Central memory CD8-positive, alpha-beta T cell (primary cell): ENCODE data around the gene CNTN2.

Experiments used
- ATAC-seq: fragments of 150-1000 bp; cut with Tn5 transposase; replicated peaks from 2 replicates; pipeline ENCODE4 v1.10.0; 2022; ENCODE audit warnings: mild to moderate bottlenecking, moderate FRiP score, moderate number of reproducible peaks; ENCODE audit not compliant: poor library complexity, severe bottlenecking; ENCODE audit errors: extremely low read depth
- DNase-seq, 2 donors: peaks; one replicate each; pipeline ENCODE4 v3.0.0; 2021; ENCODE audit warnings: low spot score in 2 of 2
- H3K27ac Mint-ChIP-seq: one replicate; pipeline ENCODE4 v1.8.0; 2022; ENCODE audit warnings: low read depth, mild to moderate bottlenecking, moderate library complexity, mixed read lengths
- H3K27me3 Mint-ChIP-seq: one replicate; pipeline ENCODE4 v1.8.0; 2022; ENCODE audit warnings: mixed read lengths
- H3K36me3 Mint-ChIP-seq: one replicate; pipeline ENCODE4 v1.8.0; 2022; ENCODE audit warnings: mild to moderate bottlenecking, moderate library complexity, mixed read lengths; ENCODE audit not compliant: insufficient read depth
- H3K4me1 Mint-ChIP-seq: one replicate; pipeline ENCODE4 v1.8.0; 2022; ENCODE audit warnings: mixed read lengths
- H3K4me3 Mint-ChIP-seq: one replicate; pipeline ENCODE4 v1.8.0; 2022; ENCODE audit warnings: mild to moderate bottlenecking, moderate library complexity, mixed read lengths
- H3K9me3 Mint-ChIP-seq: one replicate; pipeline ENCODE4 v1.8.0; 2022; ENCODE audit warnings: mixed read lengths

CNTN2 gene

GRCh38 chr1:205028924-205029323 lies 14.1 kb upstream of the CNTN2 start:
- Mint-ChIP-seq H3K27me3 (peaks cover 51% of the 10 kb centered on the region), H3K4me1 (no peaks in the 10 kb centered on the region), H3K36me3 (peaks cover 4% of the 10 kb centered on the region), H3K4me3 (no peak overlapping the region), H3K9me3 (no peaks in the 10 kb centered on the region), H3K27ac (peak overlapping the region; percentile 12)
- DNase-seq (no peak), ATAC-seq (no peak)

- peaks cover 51% of the 10 kb centered on the region for H3K27me3 Mint-ChIP-seq
- H3K4me1 Mint-ChIP-seq, result no peaks in the 10 kb centered on the region
- no peak for ATAC-seq
- H3K4me3 Mint-ChIP-seq, result no peak overlapping the region
- DNase-seq, result no peak
- H3K27ac Mint-ChIP-seq, result no peak overlapping the region
- H3K36me3 Mint-ChIP-seq, result peaks cover 4% of the 10 kb centered on the region
- H3K9me3 Mint-ChIP-seq, result no peaks in the 10 kb centered on the region
Measured at GRCh38 chr1:205030241-205030640, 12.8 kb upstream of the CNTN2 start.

DNA sequence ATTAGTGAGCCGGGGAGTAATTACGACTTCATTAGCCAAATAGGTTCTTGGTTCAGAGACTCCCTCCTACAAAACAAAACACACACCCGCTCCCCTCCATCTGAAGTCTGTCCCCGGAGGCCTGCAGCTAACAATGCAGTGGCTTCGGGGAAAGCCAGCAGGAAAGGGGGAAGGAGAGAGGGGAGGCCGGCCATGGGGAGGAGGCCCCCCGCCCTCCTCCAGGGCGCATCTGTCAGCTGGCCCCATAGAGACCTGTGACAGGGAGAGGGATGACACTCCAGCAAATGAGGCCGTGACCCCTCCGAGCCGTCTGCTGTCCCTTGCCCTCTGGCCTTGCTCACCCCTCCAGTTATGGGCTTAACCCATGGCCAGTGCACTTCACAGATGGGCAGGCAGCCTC lies 12.1 kb upstream of the CNTN2 start:
- Mint-ChIP-seq H3K4me3 (no peak overlapping the region), H3K9me3 (no peaks in the 10 kb centered on the region), H3K36me3 (peaks cover 2% of the 10 kb centered on the region), H3K27ac (no peak overlapping the region), H3K4me1 (no peaks in the 10 kb centered on the region), H3K27me3 (peaks cover 51% of the 10 kb centered on the region)
- DNase-seq (no peak), ATAC-seq (no peak)

GRCh38 chr1:205032508-205032907 lies 10.5 kb upstream of the CNTN2 start:
- Mint-ChIP-seq H3K9me3 (no peaks in the 10 kb centered on the region), H3K27ac (no peak overlapping the region), H3K4me1 (no peaks in the 10 kb centered on the region), H3K27me3 (peaks cover 53% of the 10 kb centered on the region), H3K4me3 (no peak overlapping the region), H3K36me3 (peaks cover 2% of the 10 kb centered on the region)
- no peak for DNase-seq
- ATAC-seq, result no peak

GRCh38 chr1:205037539-205037938 lies 5.5 kb upstream of the CNTN2 start:
- no peak overlapping the region for H3K27ac Mint-ChIP-seq
- H3K36me3 Mint-ChIP-seq, result no peaks in the 10 kb centered on the region
- H3K4me1 Mint-ChIP-seq, result no peaks in the 10 kb centered on the region
- DNase-seq (no peak), ATAC-seq (no peak)
- H3K4me3 Mint-ChIP-seq, result no peak overlapping the region
- no peaks in the 10 kb centered on the region for H3K9me3 Mint-ChIP-seq
- peaks cover 49% of the 10 kb centered on the region for H3K27me3 Mint-ChIP-seq

DNA sequence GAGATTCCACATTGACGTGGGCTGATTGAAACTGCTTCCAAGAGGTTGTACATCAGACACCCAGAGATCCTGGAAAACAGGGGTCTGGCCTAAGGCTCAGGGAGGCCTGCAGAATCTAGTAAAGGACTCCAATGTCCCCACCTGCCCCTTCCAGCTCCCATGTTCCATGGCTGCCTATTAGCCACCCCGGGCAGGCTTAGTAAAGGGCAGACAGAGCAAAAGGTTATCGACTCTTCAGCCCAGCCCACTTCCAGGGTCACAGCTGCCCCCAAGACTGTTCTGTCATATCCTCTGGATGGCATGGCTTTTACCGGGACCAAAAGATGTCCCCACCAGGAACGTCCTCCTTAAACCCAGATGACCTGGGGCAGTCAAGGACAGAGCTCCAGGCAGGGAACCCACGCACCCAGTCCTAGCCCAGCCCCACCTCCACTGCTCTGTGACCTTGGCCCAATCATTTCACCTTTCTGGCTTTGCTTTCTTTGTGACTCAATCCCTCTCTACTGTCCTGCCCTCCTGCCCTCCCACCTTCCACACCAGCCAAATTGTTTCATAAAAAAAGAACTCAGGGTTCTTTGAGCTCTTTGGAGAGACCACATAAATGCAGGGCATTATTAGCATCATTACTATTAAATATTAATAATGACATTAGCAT lies 4.8 kb upstream of the CNTN2 start:
- ATAC-seq (no peak), DNase-seq (no peak)
- Mint-ChIP-seq H3K27me3 (peaks cover 46% of the 10 kb centered on the region), H3K36me3 (no peaks in the 10 kb centered on the region), H3K4me1 (no peaks in the 10 kb centered on the region), H3K9me3 (no peaks in the 10 kb centered on the region), H3K27ac (no peak overlapping the region), H3K4me3 (no peak overlapping the region)

DNA sequence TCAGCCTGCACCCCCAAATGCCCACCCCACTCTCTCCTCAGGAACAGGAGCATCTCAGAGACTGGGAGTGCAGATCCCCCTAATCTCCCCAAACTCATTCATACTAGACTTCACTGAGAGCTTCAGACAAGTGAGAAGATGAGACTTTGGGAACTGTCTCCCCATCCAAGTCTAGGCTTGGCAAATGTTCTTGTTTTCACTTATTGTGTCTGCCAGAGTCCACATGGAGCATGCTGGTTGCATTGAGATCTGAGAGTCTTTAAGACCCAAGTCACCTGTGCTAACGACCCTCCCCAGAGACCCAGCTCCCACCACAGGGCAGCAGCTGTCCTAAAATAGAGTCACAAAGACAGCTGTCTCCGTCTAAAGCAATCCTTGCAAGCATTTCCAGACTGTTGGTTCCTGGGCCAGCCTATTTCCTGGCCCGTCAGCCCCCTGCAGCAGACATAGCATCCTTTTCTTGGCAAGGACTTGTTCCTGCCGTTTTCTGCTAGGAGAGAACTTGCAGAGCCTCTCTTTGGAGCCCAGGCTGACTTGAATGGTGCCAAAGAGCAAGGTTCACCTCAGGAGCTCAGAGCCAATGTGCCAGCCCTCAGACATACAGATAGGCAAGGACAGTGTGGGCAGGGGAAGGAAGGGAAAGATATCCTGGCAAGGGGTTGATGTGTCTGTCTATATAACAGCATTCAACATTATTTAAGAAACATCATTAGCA lies 1.9 kb upstream of the CNTN2 start:
- no peak overlapping the region for H3K4me3 Mint-ChIP-seq
- ATAC-seq (no peak), DNase-seq (no peak)
- no peaks in the 10 kb centered on the region for H3K4me1 Mint-ChIP-seq
- no peak overlapping the region for H3K27ac Mint-ChIP-seq
- peaks cover 73% of the 10 kb centered on the region for H3K27me3 Mint-ChIP-seq
- H3K36me3 Mint-ChIP-seq, result no peaks in the 10 kb centered on the region
- H3K9me3 Mint-ChIP-seq, result no peaks in the 10 kb centered on the region

DNA sequence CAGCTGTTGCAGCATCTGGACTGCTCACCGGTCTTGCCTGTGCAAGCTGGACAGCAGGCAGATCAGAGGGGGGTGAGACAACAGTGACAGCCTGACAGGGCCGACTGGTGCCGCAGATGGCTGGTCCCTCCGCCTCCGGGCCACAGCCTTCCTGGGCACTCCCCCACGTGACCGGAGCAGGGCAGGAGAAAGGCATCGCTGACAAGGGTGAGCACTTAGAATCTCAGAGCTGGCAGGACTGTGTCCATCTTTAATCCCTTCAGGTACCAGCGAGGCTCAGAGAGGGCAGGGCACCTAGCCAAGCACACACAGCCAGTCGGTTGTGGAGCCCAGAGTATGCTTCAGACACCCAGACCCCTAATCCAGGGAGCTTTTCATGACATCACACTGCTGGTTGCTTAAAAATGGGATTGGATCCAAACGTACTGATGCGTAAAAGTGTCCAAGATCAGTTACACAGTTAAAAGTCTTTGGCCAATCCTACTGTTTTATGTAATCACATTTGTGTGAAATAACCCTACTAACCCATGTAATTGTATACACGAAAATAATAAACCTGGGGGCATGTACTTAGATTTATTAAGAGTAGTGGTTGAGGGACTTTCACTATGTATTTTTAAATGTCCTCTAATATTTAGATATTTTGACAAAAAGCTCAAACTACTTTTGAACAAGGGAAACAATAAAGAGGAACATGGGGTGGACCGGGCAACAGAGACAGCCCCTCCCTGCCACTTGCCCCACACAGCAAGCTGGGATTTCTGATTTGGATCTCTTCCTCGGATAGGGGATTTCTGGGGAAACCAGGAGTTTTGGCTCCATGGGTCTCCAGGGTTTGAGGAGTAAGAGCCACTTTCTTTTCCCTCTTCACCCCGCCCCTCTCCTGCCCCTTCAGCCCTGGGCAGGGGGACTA lies 758 bp upstream of the CNTN2 start:
- Mint-ChIP-seq H3K4me3 (no peak overlapping the region), H3K27me3 (peaks cover 77% of the 10 kb centered on the region), H3K36me3 (no peaks in the 10 kb centered on the region), H3K27ac (no peak overlapping the region), H3K9me3 (no peaks in the 10 kb centered on the region), H3K4me1 (no peaks in the 10 kb centered on the region)
- DNase-seq, result no peak
- no peak for ATAC-seq

- H3K27me3 Mint-ChIP-seq, result peaks cover 89% of the 10 kb centered on the region
- no peaks in the 10 kb centered on the region for H3K4me1 Mint-ChIP-seq
- no peak overlapping the region for H3K27ac Mint-ChIP-seq
- no peak for DNase-seq
- H3K36me3 Mint-ChIP-seq, result no peaks in the 10 kb centered on the region
- no peak for ATAC-seq
- no peaks in the 10 kb centered on the region for H3K9me3 Mint-ChIP-seq
- no peak overlapping the region for H3K4me3 Mint-ChIP-seq
Measured at GRCh38 chr1:205043866-205044265, 854 bp downstream of the CNTN2 start.

- Mint-ChIP-seq H3K27me3 (peaks cover 85% of the 10 kb centered on the region), H3K27ac (no peak overlapping the region), H3K4me3 (no peak overlapping the region), H3K4me1 (no peaks in the 10 kb centered on the region), H3K36me3 (no peaks in the 10 kb centered on the region), H3K9me3 (no peaks in the 10 kb centered on the region)
- DNase-seq (no peak), ATAC-seq (no peak)
Measured at GRCh38 chr1:205044741-205045140, 1.7 kb downstream of the CNTN2 start.

GRCh38 chr1:205045146-205045545 lies 2.1 kb downstream of the CNTN2 start:
- Mint-ChIP-seq H3K4me1 (no peaks in the 10 kb centered on the region), H3K27me3 (peaks cover 81% of the 10 kb centered on the region), H3K36me3 (no peaks in the 10 kb centered on the region), H3K4me3 (no peak overlapping the region), H3K9me3 (no peaks in the 10 kb centered on the region), H3K27ac (no peak overlapping the region)
- DNase-seq (no peak), ATAC-seq (no peak)

- Mint-ChIP-seq H3K27me3 (peaks cover 64% of the 10 kb centered on the region), H3K4me3 (no peak overlapping the region), H3K27ac (no peak overlapping the region)
Measured at GRCh38 chr1:205046870-205047269, 3.9 kb downstream of the CNTN2 start.

More at GRCh38 chr1:205046870-205047269, 3.9 kb downstream of the CNTN2 start:
- ATAC-seq (no peak), DNase-seq (no peak)
- Mint-ChIP-seq H3K4me1 (no peaks in the 10 kb centered on the region), H3K36me3 (no peaks in the 10 kb centered on the region), H3K9me3 (no peaks in the 10 kb centered on the region)
